ENCODE results near the gene NEMP1.

DNA sequence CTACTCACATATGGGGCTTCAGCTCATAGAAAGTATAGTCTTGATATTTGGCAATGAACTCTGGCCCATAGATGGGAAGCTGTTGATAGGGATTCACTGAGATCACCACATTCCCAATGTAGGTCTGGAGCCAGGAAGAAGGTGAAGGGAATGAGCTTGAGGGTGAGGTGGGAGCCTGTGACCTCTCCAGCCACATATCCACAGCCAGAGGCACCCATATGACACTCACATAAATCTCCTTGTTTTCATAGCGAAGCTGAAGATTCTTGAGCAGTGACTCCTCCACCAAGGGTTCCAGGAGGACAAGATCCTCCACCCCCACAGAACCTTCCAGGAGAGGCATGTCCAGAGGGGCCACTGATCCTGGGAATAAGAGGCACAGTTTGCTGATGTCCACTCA, 30.6 kb downstream of the NEMP1 start:
- TF ChIP-seq EZH2 (IDR thresholded peaks at IDR 0.05; ENCODE audit: insufficient read depth, poor library complexity, severe bottlenecking) (no peak), EZH2phosphoT487 (IDR thresholded peaks at IDR 0.05; ENCODE audit: insufficient read depth, low read depth) (no peak)
